T-helper 17 cell (primary cell): ENCODE results near the gene SPEF2. TPM values are rescaled to one million over a fixed set of nuclear protein-coding genes. Genes with fewer than 3 reads are reported as not detected.
A peak's percentile ranks its signal among the peaks of the same experiment; 100 is the strongest.
"Not testable (repeated sequence)": the region's sequence is repeated elsewhere in the genome, so short reads cannot be mapped to it uniquely, and the experiment has no call there.

ENCODE experiments used
- ATAC-seq: fragments of 150-1000 bp; cut with Tn5 transposase; 2 replicates; pipeline ENCODE4 v1.10.0; 2021; ENCODE audit warnings: mild to moderate bottlenecking, moderate library complexity
- DNase-seq, 3 donors: peaks; one replicate each; pipeline versions ENCODE4 v3.0.0 to v3.0.0-alpha.2; 2020 to 2021
- H3K9me3 ChIP-seq: one replicate; pipeline ENCODE4 v1.7.0; 2013; ENCODE audit warnings: low read length, mild to moderate bottlenecking; ENCODE audit not compliant: control insufficient read depth, poor library complexity, severe bottlenecking
- H3K27ac Mint-ChIP-seq: one replicate; pipeline ENCODE4 v1.8.0; 2022; ENCODE audit warnings: mild to moderate bottlenecking, moderate library complexity, mixed read lengths
- H3K27me3 Mint-ChIP-seq: one replicate; pipeline ENCODE4 v1.8.0; 2022; ENCODE audit warnings: mixed read lengths
- H3K36me3 Mint-ChIP-seq: one replicate; pipeline ENCODE4 v1.8.0; 2022; ENCODE audit warnings: low read depth, mixed read lengths
- H3K4me1 Mint-ChIP-seq: one replicate; pipeline ENCODE4 v1.8.0; 2022; ENCODE audit warnings: mild to moderate bottlenecking, mixed read lengths
- H3K4me3 Mint-ChIP-seq: one replicate; pipeline ENCODE4 v1.8.0; 2022; ENCODE audit warnings: mild to moderate bottlenecking, moderate library complexity, mixed read lengths
- total RNA-seq, 4 donors: library from RNA in 2 of 4; stranded (reverse) in 2 of 4; gene quantifications; one replicate each; pipeline ENCODE4 v1.2.3 and lab custom pipeline; 2022 to 2026

The SPEF2 gene
- total RNA-seq, 2 donors from 2014 or later = 4.5 to 8.3 TPM

DNA sequence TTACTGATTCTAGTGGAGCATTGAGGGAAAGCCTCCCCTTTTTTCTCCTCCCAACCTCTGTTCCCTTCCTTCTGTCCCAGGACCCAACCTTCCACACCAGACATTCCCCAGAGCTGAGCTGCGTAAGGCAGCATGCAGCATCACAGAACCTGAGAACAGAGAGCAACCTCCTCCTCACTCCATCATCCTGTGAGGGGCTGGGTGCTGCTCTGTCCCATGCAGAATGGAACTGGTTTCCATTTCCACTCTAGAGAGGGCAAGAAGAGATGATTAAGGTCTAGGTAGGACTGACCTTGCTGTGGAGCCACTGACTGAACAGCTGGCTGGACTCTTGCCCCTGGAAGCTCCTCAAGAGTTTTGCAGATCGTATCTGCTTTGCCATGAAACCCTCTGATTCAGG is 208.9 kb downstream of the SPEF2 start:
- DNase-seq = no peak
- H3K27ac Mint-ChIP-seq = no peak overlapping the region
- H3K36me3 Mint-ChIP-seq = no peaks in the 10 kb centered on the region
- H3K9me3 ChIP-seq = no peaks in the 10 kb centered on the region
- ATAC-seq = no peak
- H3K27me3 Mint-ChIP-seq = no peaks in the 10 kb centered on the region
- H3K4me1 Mint-ChIP-seq = peaks cover 73% of the 10 kb centered on the region
- H3K4me3 Mint-ChIP-seq = peak overlapping the region; percentile 60

DNA sequence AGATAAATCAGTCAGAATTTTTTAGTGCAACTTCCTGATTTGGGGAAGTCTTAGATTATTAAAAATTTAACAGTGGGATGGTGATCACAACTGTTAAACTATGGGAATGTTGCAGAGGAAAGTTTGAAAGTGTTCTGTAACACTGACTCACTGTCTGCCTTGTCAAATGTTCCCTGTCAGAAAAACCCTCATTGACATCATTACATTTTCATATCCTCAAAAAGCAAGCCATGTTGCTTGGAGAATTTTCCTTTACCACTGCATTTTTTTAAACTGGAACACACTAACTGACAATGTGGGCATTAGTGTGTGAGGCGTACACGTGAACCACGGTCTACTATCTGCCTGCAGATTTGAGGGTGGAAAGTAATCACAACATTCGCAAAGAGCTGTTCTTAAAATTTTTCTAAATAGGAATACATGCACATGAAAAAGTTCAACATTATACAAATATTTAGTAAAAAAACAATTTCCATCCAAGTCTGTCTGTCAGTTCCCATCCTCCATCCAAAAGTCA is 210.5 kb downstream of the SPEF2 start:
- ATAC-seq (no peak), DNase-seq (no peak)
- H3K4me1 Mint-ChIP-seq = peaks cover 69% of the 10 kb centered on the region
- H3K9me3 ChIP-seq = no peaks in the 10 kb centered on the region
- no peaks in the 10 kb centered on the region for H3K36me3 Mint-ChIP-seq
- H3K27ac Mint-ChIP-seq = no peak overlapping the region
- H3K27me3 Mint-ChIP-seq = no peaks in the 10 kb centered on the region
- peak overlapping the region; percentile 7 for H3K4me3 Mint-ChIP-seq

DNA sequence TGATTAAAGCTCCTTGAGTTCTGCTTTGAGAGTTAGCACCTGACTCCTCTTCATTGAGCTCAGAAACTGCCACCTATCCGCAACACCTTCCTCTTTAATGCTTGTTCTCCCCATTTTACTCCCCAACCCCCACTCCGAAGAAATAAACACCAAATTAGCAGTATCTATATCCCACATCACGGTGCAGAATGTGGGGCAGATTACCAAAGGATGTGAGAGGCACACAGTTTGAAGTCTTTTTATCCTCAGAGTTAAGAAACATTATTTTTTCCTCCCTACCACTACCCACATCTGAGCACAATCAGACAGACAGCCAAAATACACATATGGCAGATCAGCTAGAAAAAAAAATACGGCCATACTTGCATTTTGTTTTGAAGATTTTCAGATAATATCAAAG is 212.9 kb downstream of the SPEF2 start:
- Mint-ChIP-seq H3K27ac (no peak overlapping the region), H3K36me3 (no peaks in the 10 kb centered on the region), H3K4me1 (peaks cover 67% of the 10 kb centered on the region), H3K27me3 (no peaks in the 10 kb centered on the region), H3K4me3 (peak overlapping the region; percentile 82)
- ATAC-seq (peak; percentile 94), DNase-seq (peak in 2 of 3 donors; percentile 32 to 41)
- H3K9me3 ChIP-seq = no peaks in the 10 kb centered on the region

GRCh38 chr5:35832762-35833161 is 215.1 kb downstream of the SPEF2 start:
- DNase-seq = no peak
- no peaks in the 10 kb centered on the region for H3K36me3 Mint-ChIP-seq
- peak overlapping the region; percentile 53 for H3K4me3 Mint-ChIP-seq
- no peaks in the 10 kb centered on the region for H3K27me3 Mint-ChIP-seq
- ATAC-seq = no peak
- H3K4me1 Mint-ChIP-seq = peaks cover 65% of the 10 kb centered on the region
- H3K9me3 ChIP-seq = no peaks in the 10 kb centered on the region
- H3K27ac Mint-ChIP-seq = no peak overlapping the region

- Mint-ChIP-seq H3K36me3 (no peaks in the 10 kb centered on the region), H3K27me3 (no peaks in the 10 kb centered on the region), H3K4me1 (peaks cover 62% of the 10 kb centered on the region), H3K27ac (no peak overlapping the region), H3K4me3 (peak overlapping the region; percentile 81)
- ATAC-seq (no peak), DNase-seq (no peak)
- no peaks in the 10 kb centered on the region for H3K9me3 ChIP-seq
Measured at GRCh38 chr5:35833224-35833623, 215.6 kb downstream of the SPEF2 start.

GRCh38 chr5:35835796-35836742 is 218.4 kb downstream of the SPEF2 start:
- peaks cover 56% of the 10 kb centered on the region for H3K4me1 Mint-ChIP-seq
- no peak for DNase-seq
- no peak overlapping the region for H3K27ac Mint-ChIP-seq

DNA sequence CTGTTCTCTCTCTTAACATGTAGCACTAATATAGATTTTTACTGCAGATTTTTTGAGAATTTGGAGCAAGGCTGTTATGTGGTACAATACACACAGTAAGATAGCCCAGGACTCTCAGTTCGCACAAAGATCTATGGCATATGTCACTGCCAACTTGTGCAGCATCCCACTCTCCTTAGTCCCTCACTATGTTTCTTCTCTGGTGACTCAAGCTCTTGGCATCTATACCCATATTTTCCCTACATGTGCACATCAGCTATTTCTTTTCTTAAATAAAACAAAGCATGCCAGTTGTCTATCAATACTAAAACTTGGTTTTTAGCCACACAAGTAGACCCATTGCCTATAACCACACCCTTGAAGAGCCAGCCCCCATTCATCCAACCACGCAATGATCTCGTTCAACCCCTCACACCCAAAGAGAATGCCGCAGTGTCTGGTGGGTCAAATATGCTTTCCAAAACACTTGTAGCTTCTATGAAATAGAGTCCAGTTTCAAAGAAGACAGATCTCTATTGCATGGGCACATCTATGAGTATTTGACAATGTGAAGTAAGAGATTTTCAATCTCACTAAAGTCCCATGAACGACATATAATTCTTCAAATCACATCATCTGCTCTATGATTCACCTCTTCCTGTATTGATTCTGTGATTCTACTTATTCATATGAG is 220.8 kb downstream of the SPEF2 start:
- Mint-ChIP-seq H3K4me1 (peaks cover 38% of the 10 kb centered on the region), H3K36me3 (no peaks in the 10 kb centered on the region), H3K27ac (no peak overlapping the region), H3K27me3 (no peaks in the 10 kb centered on the region), H3K4me3 (peak overlapping the region; percentile 46)
- no peaks in the 10 kb centered on the region for H3K9me3 ChIP-seq
- ATAC-seq = peak; percentile 43
- DNase-seq = no peak

More at GRCh38 chr5:35835796-35836742, 218.4 kb downstream of the SPEF2 start:
- H3K4me3 Mint-ChIP-seq = peak overlapping the region; percentile 83
- no peaks in the 10 kb centered on the region for H3K27me3 Mint-ChIP-seq
- H3K36me3 Mint-ChIP-seq = no peaks in the 10 kb centered on the region
- peak; percentile 24 for ATAC-seq
- no peaks in the 10 kb centered on the region for H3K9me3 ChIP-seq

GRCh38 chr5:35842856-35843255 is 225.2 kb downstream of the SPEF2 start:
- ATAC-seq (no peak), DNase-seq (no peak)
- H3K4me3 Mint-ChIP-seq = no peak overlapping the region
- no peaks in the 10 kb centered on the region for H3K9me3 ChIP-seq
- H3K36me3 Mint-ChIP-seq = no peaks in the 10 kb centered on the region
- H3K27ac Mint-ChIP-seq = no peak overlapping the region
- no peaks in the 10 kb centered on the region for H3K27me3 Mint-ChIP-seq
- H3K4me1 Mint-ChIP-seq = peaks cover 12% of the 10 kb centered on the region

DNA sequence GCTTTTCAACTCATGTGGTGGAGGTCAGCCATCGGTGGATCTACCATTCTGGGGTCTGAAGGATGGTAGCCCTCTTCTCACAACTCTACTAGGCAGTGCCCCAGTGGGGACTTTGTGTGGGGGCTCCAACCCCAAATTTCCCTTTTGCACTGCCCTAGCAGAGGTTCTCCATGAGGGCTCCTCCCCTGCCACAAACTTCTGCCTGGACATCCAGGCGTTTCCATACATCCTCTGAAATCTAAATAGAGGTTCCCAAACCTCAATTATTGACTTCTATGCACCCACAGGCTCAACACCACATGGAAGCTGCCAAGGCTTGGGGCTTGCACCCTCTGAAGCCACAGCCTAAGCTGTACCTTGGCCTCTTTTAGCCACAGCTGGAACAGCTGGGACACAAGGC is 227.8 kb downstream of the SPEF2 start:
- peak overlapping the region; percentile 48 for H3K27ac Mint-ChIP-seq
- H3K4me1 Mint-ChIP-seq, H3K36me3 Mint-ChIP-seq, ATAC-seq, DNase-seq, H3K4me3 Mint-ChIP-seq, H3K9me3 ChIP-seq, H3K27me3 Mint-ChIP-seq: not testable (repeated sequence)

DNA sequence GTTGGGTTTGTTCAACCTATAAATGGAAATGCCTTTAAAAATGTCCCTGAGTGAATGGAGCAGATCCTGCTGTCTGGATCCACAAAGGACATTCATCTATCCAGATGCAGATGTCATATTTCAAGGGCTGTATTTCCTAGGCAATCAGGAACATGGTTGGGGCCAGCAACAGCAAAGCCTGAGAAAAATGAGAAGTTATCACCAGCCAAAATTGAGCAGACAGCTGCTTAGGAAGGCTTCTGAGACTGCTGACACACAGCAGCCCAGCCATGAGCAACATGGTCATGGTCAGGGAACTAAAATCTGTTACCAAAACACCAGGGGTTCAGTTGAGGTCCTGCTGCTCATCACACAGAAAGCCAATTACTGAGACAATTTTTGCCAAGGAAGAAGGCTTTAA is 229.8 kb downstream of the SPEF2 start:
- Mint-ChIP-seq H3K36me3 (no peaks in the 10 kb centered on the region), H3K4me3 (no peak overlapping the region), H3K27me3 (no peaks in the 10 kb centered on the region), H3K4me1 (peaks cover 16% of the 10 kb centered on the region), H3K27ac (no peak overlapping the region)
- DNase-seq = no peak
- ATAC-seq = no peak
- no peaks in the 10 kb centered on the region for H3K9me3 ChIP-seq

DNA sequence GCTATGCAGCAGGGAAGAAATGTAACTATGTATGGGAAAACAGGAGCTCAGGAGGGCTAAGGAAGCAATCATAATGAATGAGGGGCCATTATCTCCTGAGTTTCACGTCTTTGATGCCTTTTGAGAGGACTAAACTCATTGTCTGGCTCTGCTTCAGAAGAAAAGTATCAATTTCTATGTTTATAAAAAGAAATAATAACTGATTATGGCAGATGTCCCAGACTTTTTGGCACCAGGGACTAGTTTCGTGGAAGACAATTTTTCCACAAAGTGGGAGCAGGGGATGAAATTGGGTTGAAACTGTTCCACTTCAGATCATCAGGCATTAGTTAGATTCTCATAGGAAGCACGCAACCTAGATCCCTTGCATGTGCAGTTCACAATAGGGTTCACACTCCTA is 230.3 kb downstream of the SPEF2 start:
- ATAC-seq (no peak), DNase-seq (no peak)
- Mint-ChIP-seq H3K36me3 (no peaks in the 10 kb centered on the region), H3K4me1 (peaks cover 17% of the 10 kb centered on the region), H3K27ac (peak overlapping the region; percentile 63), H3K27me3 (no peaks in the 10 kb centered on the region), H3K4me3 (no peak overlapping the region)
- H3K9me3 ChIP-seq = no peaks in the 10 kb centered on the region

DNA sequence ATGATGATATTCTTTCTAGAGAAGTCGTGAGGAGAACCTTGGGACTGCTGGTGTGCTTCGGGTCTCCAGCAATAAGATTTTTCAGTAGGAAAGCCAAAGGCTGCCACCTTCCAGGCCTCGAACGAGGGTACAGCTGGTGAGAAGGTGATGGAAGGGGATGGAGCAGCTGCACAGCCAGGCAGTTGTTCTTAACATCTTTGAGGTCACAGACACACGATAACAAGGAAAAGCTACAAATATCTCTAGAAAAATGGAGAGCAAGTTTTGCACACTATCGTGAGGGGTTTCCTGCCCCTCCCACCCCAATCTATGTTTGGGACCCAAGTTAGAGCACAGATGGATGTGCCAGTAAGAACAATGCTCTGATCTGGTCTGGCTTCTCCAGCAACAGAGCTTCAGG is 232.2 kb downstream of the SPEF2 start:
- no peaks in the 10 kb centered on the region for H3K9me3 ChIP-seq
- peaks cover 2% of the 10 kb centered on the region for H3K36me3 Mint-ChIP-seq
- peaks cover 35% of the 10 kb centered on the region for H3K4me1 Mint-ChIP-seq
- DNase-seq (no peak), ATAC-seq (no peak)
- peak overlapping the region; percentile 99 for H3K27ac Mint-ChIP-seq
- H3K4me3 Mint-ChIP-seq = peak overlapping the region; percentile 98
- no peaks in the 10 kb centered on the region for H3K27me3 Mint-ChIP-seq

DNA sequence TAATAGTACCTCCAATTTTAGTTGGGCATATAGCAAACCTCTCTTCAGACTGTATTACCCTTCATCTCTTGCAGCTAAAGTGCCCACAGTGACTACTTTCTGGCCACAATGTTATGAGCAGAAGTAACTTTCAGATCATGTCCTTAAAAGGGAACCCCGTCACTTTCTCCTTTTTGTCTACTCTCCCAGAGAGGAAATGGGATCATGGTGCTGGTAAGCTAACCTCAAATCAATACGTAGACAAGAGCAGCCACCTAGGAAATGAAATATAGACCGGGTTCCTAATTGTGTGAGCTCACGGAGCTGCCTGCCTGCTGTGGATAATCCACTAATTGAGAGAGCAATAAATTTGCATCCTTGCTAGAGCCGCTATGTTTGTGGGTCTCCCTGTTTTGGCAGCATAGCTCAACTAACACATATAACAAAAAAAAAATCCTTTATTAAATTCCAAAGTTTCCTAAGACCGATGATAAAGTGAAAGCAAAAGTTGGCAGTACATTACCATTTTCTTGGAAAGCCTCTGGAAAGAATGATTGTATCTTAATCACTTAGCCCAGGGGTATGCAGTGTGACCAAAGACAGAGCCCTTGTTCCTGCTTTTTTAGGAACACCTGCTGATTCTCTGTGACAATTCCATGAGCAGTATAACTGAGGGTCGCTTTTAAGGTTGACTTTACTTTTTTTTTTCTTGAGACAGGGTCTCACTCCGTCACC is 233.5 kb downstream of the SPEF2 start:
- peak overlapping the region; percentile 99 for H3K27ac Mint-ChIP-seq
- H3K27me3 Mint-ChIP-seq = no peaks in the 10 kb centered on the region
- peak overlapping the region; percentile 98 for H3K4me3 Mint-ChIP-seq
- no peak for DNase-seq
- ATAC-seq = no peak
- peaks cover 2% of the 10 kb centered on the region for H3K36me3 Mint-ChIP-seq
- H3K4me1 Mint-ChIP-seq = peaks cover 46% of the 10 kb centered on the region
- no peaks in the 10 kb centered on the region for H3K9me3 ChIP-seq
